Middle frontal gyrus (tissue), 1 donor: ENCODE results near the gene TUBD1.
"Not testable (repeated sequence)": the region's sequence is repeated elsewhere in the genome, so short reads cannot be mapped to it uniquely, and the experiment has no call there.

Source experiments
- DNase-seq: peaks from one replicate; pipeline ENCODE4 v3.0.0-alpha.2; 2015; ENCODE audit warnings: low spot score; ENCODE audit errors: extremely low spot score

Gene TUBD1

GRCh38 chr17:59892924-59893675 lies at the start of gene TUBD1, which contains the start of gene RPS6KB1:
Gene TUBD1, minus strand, starts transcription at chr17:59892943. Its CDS starts 1,941 bp downstream, at chr17:59891002.
Gene RPS6KB1, plus strand, starts transcription at chr17:59893121. Its CDS starts 64 bp downstream, at chr17:59893185.
- peak; percentile 98 for DNase-seq

- DNase-seq = no peak
These were observed 48.4 kb upstream of the TUBD1 start for GRCh38 chr17:59941131-59941530.

GRCh38 chr17:59940697-59941096 lies 48.0 kb upstream of the TUBD1 start:
- not testable (repeated sequence) for DNase-seq

GRCh38 chr17:59933317-59933716 lies 40.6 kb upstream of the TUBD1 start:
- not testable (repeated sequence) for DNase-seq

- not testable (repeated sequence) for DNase-seq
These were observed 38.0 kb upstream of the TUBD1 start for GRCh38 chr17:59930768-59931167.

GRCh38 chr17:59930121-59930520 lies 37.4 kb upstream of the TUBD1 start:
- DNase-seq = not testable (repeated sequence)

GRCh38 chr17:59920637-59921036 lies 27.9 kb upstream of the TUBD1 start:
- DNase-seq = not testable (repeated sequence)

GRCh38 chr17:59916446-59916845 lies 23.7 kb upstream of the TUBD1 start:
- DNase-seq = no peak

- DNase-seq = peak; percentile 20
These were observed 21.6 kb upstream of the TUBD1 start for GRCh38 chr17:59914274-59914854.

- DNase-seq = no peak
These were observed 14.7 kb upstream of the TUBD1 start for GRCh38 chr17:59907467-59907866.

- no peak for DNase-seq
These were observed 10.7 kb upstream of the TUBD1 start for GRCh38 chr17:59903455-59903854.

- DNase-seq = no peak
These were observed 8.9 kb upstream of the TUBD1 start for GRCh38 chr17:59901604-59902003.

GRCh38 chr17:59899099-59899498 lies 6.4 kb upstream of the TUBD1 start:
- DNase-seq = no peak

- no peak for DNase-seq
These were observed 4.3 kb upstream of the TUBD1 start for GRCh38 chr17:59897090-59897489.

- no peak for DNase-seq
These were observed 945 bp upstream of the TUBD1 start for GRCh38 chr17:59893676-59894100.

- no peak for DNase-seq
These were observed 356 bp downstream of the TUBD1 start for GRCh38 chr17:59892251-59892923.

GRCh38 chr17:59890720-59891119 lies 2.0 kb downstream of the TUBD1 start:
- DNase-seq = no peak

- DNase-seq = no peak
These were observed 4.5 kb downstream of the TUBD1 start for GRCh38 chr17:59888145-59888750.

- no peak for DNase-seq
These were observed 7.9 kb downstream of the TUBD1 start for GRCh38 chr17:59884861-59885260.

- DNase-seq = no peak
These were observed 14.1 kb downstream of the TUBD1 start for GRCh38 chr17:59878624-59879023.

GRCh38 chr17:59877965-59878364 lies 14.8 kb downstream of the TUBD1 start:
- no peak for DNase-seq

GRCh38 chr17:59876107-59876506 lies 16.6 kb downstream of the TUBD1 start:
- DNase-seq = no peak
